Gastrocnemius medialis (tissue), 4 donors: ENCODE measurements around the gene CNTRL.

ENCODE experiments used
- POLR2A ChIP-seq, 2 donors: fragments of 450-650 bp; IDR thresholded peaks; one replicate each; pipeline ENCODE4 v1.6.1; 2017; ENCODE audit warnings: antibody characterized with exemption in 2 of 2, mild to moderate bottlenecking in 2 of 2, moderate library complexity in 2 of 2
- TF ChIP-seq, protein P1 (sequence below), 5 experiments: fragments of 450-650 bp in 3 of 5; fragments of 200-600 bp in 2 of 5; sonication (generic) in 2 of 5; IDR thresholded peaks in 4 of 5; conservative IDR thresholded peaks in 1 of 5; 1 replicate in 4 of 5; 2 replicates in 1 of 5; pipeline ENCODE4 v1.5.1; 2016 to 2019; ENCODE audit warnings: antibody characterized with exemption in 5 of 5, mild to moderate bottlenecking in 3 of 5, moderate library complexity in 3 of 5

DNA sequence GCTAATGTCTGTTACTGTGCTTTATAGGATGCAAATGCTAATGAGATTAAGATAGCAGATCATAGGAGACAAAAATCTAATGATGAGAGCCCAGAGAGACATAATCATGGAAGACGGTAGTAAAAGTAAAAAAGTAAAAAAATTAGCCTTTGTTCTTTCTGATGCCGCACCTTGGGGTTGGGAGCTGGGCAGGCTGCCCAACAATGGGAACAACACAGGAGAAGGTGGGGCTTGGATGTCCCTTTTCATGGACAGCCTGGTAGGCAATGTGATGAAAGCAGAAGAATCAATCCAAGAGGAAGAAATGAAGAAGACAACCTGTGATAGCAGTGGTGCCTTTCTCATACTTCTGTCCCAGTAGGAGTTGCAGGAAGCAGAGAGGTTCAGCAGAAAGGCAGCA is 69.7 kb downstream of the CNTRL start:
- TF ChIP-seq POLR2A (IDR thresholded peaks at IDR 0.05): no peak
- TF ChIP-seq, protein P1, sequence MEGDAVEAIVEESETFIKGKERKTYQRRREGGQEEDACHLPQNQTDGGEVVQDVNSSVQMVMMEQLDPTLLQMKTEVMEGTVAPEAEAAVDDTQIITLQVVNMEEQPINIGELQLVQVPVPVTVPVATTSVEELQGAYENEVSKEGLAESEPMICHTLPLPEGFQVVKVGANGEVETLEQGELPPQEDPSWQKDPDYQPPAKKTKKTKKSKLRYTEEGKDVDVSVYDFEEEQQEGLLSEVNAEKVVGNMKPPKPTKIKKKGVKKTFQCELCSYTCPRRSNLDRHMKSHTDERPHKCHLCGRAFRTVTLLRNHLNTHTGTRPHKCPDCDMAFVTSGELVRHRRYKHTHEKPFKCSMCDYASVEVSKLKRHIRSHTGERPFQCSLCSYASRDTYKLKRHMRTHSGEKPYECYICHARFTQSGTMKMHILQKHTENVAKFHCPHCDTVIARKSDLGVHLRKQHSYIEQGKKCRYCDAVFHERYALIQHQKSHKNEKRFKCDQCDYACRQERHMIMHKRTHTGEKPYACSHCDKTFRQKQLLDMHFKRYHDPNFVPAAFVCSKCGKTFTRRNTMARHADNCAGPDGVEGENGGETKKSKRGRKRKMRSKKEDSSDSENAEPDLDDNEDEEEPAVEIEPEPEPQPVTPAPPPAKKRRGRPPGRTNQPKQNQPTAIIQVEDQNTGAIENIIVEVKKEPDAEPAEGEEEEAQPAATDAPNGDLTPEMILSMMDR (IDR thresholded peaks at IDR 0.05 in 4 of 5, conservative IDR thresholded peaks at IDR 0.05 in 1 of 5): no peak
